HEK293 (cell line): ENCODE measurements around the gene PAPSS2.

Source experiments
- BCL11B ChIP-seq: fragments of 450-650 bp; formaldehyde crosslinking; IDR thresholded peaks from 2 replicates; pipeline ENCODE4 v1.5.1; 2016; ENCODE audit warnings: low read depth, missing biosample characterization, missing genetic modification characterization
- KLF1 ChIP-seq: fragments of 450-650 bp; formaldehyde crosslinking; IDR thresholded peaks from 2 replicates; pipeline ENCODE4 v1.5.1; 2016; ENCODE audit warnings: missing biosample characterization, missing genetic modification characterization
- ZFP3 ChIP-seq: fragments of 450-650 bp; formaldehyde crosslinking; IDR thresholded peaks from 2 replicates; pipeline ENCODE4 v1.5.1; 2016; ENCODE audit warnings: low read depth, missing biosample characterization, missing genetic modification characterization
- ZNF146 ChIP-seq: fragments of 450-650 bp; formaldehyde crosslinking; IDR thresholded peaks from 2 replicates; pipeline ENCODE4 v1.5.1; 2016; ENCODE audit warnings: missing biosample characterization, missing genetic modification characterization
- ZNF174 ChIP-seq: fragments of 450-650 bp; formaldehyde crosslinking; IDR thresholded peaks from 2 replicates; pipeline ENCODE4 v1.5.0; 2017; ENCODE audit warnings: missing biosample characterization, mild to moderate bottlenecking, missing genetic modification characterization
- ZNF239 ChIP-seq: fragments of 450-650 bp; formaldehyde crosslinking; IDR thresholded peaks from 2 replicates; pipeline ENCODE4 v1.5.1; 2016; ENCODE audit warnings: missing biosample characterization, missing genetic modification characterization
- ZNF76 ChIP-seq: fragments of 450-650 bp; formaldehyde crosslinking; IDR thresholded peaks from 2 replicates; pipeline ENCODE4; 2016; ENCODE audit warnings: low read depth, missing biosample characterization, missing genetic modification characterization, borderline replicate concordance
- ZSCAN30 ChIP-seq: fragments of 450-650 bp; IDR thresholded peaks from 2 replicates; pipeline ENCODE4 v1.5.1; 2018; ENCODE audit warnings: missing biosample characterization, mild to moderate bottlenecking, missing genetic modification characterization, moderate library complexity
- TF ChIP-seq, protein P1 (sequence below): fragments of 450-650 bp; formaldehyde crosslinking; IDR thresholded peaks from 2 replicates; pipeline ENCODE4 v1.5.1; 2016; ENCODE audit warnings: missing biosample characterization, missing genetic modification characterization
- TF ChIP-seq, protein P2 (sequence below): fragments of 450-650 bp; formaldehyde crosslinking; IDR thresholded peaks from 2 replicates; pipeline ENCODE4 v1.5.1; 2016; ENCODE audit warnings: missing biosample characterization, missing genetic modification characterization
- TF ChIP-seq, protein P3 (sequence below): fragments of 450-650 bp; formaldehyde crosslinking; conservative IDR thresholded peaks from 2 replicates; pipeline ENCODE4 v1.5.1; 2016; ENCODE audit warnings: low read depth, missing biosample characterization, missing genetic modification characterization
- TF ChIP-seq, protein P4 (sequence below): fragments of 450-650 bp; formaldehyde crosslinking; conservative IDR thresholded peaks from 2 replicates; pipeline ENCODE4 v1.5.1; 2016; ENCODE audit warnings: low read depth, missing biosample characterization, missing genetic modification characterization
- TF ChIP-seq, protein P5 (sequence below): fragments of 450-650 bp; formaldehyde crosslinking; IDR thresholded peaks from 2 replicates; pipeline ENCODE4 v1.5.1; 2017; ENCODE audit warnings: missing biosample characterization, mild to moderate bottlenecking, missing genetic modification characterization, moderate library complexity
- TF ChIP-seq, protein P6 (sequence below): fragments of 450-650 bp; formaldehyde crosslinking; IDR thresholded peaks from 2 replicates; pipeline ENCODE4 v1.5.1; 2016; ENCODE audit warnings: missing biosample characterization, missing genetic modification characterization

DNA sequence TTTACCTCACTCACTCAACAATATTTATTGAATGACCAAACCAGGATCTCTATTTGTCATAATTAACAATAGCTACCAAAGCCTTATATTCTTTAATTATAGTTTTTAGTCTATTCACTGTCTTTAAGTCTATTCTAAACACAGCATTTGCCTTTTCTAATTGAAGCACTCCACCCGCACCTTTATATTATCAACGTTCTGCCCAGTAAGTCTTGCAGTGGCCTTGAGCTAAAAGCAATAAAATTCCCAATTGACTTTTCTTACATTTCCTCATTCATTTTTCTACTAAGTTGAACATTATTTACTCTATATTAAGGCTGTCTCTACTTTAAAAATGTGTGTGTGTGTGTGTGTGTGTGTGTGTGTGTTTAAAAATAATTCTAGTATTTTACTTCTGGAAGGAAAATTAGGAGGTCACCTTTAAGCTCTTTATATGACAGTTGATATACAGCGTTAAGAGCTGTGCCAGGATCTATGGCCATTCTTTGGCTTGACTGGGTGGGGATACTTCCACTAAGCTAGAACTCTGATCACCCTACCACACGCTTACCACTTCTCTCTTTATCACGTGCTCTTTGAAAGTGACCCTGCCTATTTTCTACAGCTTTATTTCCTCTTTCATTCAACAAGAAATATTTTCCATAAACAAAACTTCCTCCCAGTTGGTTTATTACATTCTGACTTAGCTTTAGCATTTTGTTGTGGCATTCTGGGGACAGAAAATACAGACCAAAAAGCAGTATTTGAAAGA is 8.8 kb downstream of the PAPSS2 start:
- TF ChIP-seq, protein P1, sequence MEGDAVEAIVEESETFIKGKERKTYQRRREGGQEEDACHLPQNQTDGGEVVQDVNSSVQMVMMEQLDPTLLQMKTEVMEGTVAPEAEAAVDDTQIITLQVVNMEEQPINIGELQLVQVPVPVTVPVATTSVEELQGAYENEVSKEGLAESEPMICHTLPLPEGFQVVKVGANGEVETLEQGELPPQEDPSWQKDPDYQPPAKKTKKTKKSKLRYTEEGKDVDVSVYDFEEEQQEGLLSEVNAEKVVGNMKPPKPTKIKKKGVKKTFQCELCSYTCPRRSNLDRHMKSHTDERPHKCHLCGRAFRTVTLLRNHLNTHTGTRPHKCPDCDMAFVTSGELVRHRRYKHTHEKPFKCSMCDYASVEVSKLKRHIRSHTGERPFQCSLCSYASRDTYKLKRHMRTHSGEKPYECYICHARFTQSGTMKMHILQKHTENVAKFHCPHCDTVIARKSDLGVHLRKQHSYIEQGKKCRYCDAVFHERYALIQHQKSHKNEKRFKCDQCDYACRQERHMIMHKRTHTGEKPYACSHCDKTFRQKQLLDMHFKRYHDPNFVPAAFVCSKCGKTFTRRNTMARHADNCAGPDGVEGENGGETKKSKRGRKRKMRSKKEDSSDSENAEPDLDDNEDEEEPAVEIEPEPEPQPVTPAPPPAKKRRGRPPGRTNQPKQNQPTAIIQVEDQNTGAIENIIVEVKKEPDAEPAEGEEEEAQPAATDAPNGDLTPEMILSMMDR: no peak
- TF ChIP-seq, protein P2, sequence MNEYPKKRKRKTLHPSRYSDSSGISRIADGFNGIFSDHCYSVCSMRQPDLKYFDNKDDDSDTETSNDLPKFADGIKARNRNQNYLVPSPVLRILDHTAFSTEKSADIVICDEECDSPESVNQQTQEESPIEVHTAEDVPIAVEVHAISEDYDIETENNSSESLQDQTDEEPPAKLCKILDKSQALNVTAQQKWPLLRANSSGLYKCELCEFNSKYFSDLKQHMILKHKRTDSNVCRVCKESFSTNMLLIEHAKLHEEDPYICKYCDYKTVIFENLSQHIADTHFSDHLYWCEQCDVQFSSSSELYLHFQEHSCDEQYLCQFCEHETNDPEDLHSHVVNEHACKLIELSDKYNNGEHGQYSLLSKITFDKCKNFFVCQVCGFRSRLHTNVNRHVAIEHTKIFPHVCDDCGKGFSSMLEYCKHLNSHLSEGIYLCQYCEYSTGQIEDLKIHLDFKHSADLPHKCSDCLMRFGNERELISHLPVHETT (tag by site-specific recombination): no peak
- TF ChIP-seq ZNF76 (no peak), ZNF174 (tag by site-specific recombination) (no peak), BCL11B (tag by site-specific recombination) (no peak), ZNF146 (no peak), KLF1 (no peak), ZFP3 (tag by site-specific recombination) (no peak), ZSCAN30 (tag by site-specific recombination) (no peak), ZNF239 (no peak)
- TF ChIP-seq, protein P3, sequence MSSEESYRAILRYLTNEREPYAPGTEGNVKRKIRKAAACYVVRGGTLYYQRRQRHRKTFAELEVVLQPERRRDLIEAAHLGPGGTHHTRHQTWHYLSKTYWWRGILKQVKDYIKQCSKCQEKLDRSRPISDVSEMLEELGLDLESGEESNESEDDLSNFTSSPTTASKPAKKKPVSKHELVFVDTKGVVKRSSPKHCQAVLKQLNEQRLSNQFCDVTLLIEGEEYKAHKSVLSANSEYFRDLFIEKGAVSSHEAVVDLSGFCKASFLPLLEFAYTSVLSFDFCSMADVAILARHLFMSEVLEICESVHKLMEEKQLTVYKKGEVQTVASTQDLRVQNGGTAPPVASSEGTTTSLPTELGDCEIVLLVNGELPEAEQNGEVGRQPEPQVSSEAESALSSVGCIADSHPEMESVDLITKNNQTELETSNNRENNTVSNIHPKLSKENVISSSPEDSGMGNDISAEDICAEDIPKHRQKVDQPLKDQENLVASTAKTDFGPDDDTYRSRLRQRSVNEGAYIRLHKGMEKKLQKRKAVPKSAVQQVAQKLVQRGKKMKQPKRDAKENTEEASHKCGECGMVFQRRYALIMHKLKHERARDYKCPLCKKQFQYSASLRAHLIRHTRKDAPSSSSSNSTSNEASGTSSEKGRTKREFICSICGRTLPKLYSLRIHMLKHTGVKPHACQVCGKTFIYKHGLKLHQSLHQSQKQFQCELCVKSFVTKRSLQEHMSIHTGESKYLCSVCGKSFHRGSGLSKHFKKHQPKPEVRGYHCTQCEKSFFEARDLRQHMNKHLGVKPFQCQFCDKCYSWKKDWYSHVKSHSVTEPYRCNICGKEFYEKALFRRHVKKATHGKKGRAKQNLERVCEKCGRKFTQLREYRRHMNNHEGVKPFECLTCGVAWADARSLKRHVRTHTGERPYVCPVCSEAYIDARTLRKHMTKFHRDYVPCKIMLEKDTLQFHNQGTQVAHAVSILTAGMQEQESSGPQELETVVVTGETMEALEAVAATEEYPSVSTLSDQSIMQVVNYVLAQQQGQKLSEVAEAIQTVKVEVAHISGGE: no peak
- TF ChIP-seq, protein P4, sequence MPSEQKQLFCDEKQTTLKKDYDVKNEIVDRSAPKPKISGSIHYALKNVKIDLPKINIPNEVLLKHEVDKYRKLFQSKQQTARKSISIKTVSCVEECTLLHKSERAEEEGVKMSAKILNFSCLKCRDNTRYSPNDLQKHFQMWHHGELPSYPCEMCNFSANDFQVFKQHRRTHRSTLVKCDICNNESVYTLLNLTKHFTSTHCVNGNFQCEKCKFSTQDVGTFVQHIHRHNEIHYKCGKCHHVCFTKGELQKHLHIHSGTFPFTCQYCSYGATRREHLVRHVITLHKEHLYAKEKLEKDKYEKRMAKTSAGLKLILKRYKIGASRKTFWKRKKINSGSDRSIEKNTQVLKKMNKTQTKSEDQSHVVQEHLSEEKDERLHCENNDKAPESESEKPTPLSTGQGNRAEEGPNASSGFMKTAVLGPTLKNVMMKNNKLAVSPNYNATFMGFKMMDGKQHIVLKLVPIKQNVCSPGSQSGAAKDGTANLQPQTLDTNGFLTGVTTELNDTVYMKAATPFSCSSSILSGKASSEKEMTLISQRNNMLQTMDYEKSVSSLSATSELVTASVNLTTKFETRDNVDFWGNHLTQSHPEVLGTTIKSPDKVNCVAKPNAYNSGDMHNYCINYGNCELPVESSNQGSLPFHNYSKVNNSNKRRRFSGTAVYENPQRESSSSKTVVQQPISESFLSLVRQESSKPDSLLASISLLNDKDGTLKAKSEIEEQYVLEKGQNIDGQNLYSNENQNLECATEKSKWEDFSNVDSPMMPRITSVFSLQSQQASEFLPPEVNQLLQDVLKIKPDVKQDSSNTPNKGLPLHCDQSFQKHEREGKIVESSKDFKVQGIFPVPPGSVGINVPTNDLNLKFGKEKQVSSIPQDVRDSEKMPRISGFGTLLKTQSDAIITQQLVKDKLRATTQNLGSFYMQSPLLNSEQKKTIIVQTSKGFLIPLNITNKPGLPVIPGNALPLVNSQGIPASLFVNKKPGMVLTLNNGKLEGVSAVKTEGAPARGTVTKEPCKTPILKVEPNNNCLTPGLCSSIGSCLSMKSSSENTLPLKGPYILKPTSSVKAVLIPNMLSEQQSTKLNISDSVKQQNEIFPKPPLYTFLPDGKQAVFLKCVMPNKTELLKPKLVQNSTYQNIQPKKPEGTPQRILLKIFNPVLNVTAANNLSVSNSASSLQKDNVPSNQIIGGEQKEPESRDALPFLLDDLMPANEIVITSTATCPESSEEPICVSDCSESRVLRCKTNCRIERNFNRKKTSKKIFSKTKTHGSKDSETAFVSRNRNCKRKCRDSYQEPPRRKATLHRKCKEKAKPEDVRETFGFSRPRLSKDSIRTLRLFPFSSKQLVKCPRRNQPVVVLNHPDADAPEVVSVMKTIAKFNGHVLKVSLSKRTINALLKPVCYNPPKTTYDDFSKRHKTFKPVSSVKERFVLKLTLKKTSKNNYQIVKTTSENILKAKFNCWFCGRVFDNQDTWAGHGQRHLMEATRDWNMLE (tag by site-specific recombination): no peak
- TF ChIP-seq, protein P5, sequence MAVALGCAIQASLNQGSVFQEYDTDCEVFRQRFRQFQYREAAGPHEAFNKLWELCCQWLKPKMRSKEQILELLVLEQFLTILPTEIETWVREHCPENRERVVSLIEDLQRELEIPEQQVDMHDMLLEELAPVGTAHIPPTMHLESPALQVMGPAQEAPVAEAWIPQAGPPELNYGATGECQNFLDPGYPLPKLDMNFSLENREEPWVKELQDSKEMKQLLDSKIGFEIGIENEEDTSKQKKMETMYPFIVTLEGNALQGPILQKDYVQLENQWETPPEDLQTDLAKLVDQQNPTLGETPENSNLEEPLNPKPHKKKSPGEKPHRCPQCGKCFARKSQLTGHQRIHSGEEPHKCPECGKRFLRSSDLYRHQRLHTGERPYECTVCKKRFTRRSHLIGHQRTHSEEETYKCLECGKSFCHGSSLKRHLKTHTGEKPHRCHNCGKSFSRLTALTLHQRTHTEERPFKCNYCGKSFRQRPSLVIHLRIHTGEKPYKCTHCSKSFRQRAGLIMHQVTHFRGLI: no peak
- TF ChIP-seq, protein P6, sequence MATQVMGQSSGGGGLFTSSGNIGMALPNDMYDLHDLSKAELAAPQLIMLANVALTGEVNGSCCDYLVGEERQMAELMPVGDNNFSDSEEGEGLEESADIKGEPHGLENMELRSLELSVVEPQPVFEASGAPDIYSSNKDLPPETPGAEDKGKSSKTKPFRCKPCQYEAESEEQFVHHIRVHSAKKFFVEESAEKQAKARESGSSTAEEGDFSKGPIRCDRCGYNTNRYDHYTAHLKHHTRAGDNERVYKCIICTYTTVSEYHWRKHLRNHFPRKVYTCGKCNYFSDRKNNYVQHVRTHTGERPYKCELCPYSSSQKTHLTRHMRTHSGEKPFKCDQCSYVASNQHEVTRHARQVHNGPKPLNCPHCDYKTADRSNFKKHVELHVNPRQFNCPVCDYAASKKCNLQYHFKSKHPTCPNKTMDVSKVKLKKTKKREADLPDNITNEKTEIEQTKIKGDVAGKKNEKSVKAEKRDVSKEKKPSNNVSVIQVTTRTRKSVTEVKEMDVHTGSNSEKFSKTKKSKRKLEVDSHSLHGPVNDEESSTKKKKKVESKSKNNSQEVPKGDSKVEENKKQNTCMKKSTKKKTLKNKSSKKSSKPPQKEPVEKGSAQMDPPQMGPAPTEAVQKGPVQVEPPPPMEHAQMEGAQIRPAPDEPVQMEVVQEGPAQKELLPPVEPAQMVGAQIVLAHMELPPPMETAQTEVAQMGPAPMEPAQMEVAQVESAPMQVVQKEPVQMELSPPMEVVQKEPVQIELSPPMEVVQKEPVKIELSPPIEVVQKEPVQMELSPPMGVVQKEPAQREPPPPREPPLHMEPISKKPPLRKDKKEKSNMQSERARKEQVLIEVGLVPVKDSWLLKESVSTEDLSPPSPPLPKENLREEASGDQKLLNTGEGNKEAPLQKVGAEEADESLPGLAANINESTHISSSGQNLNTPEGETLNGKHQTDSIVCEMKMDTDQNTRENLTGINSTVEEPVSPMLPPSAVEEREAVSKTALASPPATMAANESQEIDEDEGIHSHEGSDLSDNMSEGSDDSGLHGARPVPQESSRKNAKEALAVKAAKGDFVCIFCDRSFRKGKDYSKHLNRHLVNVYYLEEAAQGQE: no peak
